Fibroblast of peridontal ligament (primary cell): ENCODE measurements around the gene DYNC2LI1.
"Not testable (repeated sequence)": the region's sequence is repeated elsewhere in the genome, so short reads cannot be mapped to it uniquely, and the experiment has no call there.

Experiments
- DNase-seq: peaks from one replicate; pipeline ENCODE4 v3.0.0-alpha.2; 2010; ENCODE audit errors: extremely low read depth

Gene DYNC2LI1

DNA sequence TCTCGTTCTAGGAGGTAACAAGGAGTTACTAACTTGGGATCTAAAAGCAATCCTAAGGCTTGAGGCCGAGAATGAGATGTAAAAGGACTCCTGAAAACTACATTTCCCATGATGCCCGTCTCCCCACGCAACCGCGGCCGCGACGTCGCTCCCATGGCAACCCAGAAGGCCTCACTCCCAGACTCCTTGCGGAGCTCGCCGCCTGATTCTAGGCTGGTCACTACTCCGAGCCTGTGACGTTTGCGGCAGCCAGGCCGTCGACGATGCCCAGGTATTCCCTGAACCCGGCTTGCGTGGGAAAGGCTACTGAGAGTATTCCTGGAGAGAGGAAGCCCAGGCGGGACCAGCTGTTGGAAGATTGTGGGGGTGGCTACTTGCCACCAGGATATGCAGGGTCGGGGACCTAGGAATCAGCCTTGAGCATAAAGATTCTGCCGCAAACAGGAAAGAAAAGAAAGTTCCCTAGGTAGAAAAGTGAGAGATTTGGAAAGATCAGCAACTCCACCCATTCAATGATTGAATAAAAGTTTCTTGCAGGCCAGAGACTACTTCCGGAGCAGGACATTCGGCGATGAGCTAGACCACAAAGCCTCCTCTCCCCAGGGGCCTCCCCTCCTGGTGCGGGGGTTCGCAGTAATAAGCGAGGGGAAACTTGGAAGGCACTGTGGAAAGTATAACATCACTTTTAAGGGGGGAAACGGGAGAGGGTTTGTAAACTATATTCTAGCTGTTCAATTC, at the start of gene DYNC2LI1:
Gene DYNC2LI1 (plus strand): TSS at position 164 of the 738 bp plus-strand sequence. CDS start 100 bp downstream, at position 264.
- peak; percentile 88 for DNase-seq

DNA sequence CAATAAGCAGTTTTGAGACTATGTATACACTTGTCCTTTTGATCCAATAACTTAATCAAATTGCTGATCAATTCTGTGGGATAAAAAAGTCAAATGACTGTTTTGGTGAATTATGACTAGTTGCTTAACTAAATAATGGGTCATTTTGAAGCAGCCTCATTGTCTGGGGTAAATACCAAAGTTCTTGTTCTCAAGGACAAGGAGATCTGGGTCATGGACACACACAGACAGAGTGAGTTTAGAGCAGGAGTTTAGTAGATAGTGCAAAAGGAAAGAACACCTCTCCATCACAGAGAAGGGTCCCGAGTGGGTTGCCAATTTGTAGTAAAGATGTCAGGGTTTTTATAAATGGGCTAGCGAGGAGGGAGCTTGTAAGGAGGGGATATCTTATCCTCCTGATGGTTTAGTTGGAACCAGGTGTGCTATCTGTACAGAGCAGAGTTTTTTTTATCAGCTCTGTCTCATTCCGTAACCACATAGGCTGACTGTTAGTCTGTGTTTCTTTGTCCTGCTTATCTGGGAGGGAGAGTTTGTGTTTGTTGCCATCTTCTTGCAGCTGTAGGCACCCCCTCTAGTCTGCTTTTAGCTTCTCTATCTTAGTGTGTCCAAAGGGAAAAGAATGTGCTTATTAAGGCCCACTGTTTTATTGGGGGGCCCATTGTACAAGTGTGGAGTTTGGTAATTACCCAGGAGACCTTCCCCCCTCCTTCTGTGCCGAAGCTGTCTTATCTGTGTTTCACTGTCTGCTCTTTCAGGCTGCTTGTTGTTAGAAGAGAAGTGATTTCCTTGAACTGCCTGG, 48.9 kb upstream of the DYNC2LI1 start:
- no peak for DNase-seq

DNA sequence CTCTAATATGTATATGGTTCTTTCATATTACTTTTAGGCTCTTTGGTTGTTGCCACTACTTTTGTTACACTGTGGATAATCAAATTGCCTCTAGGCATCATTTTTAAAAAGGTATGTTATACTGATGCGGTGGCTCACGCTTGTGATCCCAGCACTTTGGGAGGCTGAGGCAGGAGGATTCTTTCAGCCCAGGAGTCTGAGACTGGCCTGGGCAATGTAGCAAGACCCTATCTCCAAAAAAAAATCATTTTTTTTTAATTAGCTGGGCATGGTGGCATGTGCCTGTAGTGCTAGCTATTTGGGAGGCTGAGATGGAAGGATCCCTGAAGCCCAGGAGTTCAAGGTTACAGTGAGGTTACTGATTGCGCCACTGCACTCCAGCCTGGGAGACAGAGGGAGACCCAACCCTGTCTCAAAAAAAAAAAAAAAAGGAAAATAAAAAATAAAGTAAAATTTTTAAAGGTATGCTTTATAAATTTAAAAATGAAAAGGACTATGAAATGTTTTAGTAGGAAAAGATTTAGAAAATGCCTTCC, 48.1 kb upstream of the DYNC2LI1 start:
- no peak for DNase-seq

DNA sequence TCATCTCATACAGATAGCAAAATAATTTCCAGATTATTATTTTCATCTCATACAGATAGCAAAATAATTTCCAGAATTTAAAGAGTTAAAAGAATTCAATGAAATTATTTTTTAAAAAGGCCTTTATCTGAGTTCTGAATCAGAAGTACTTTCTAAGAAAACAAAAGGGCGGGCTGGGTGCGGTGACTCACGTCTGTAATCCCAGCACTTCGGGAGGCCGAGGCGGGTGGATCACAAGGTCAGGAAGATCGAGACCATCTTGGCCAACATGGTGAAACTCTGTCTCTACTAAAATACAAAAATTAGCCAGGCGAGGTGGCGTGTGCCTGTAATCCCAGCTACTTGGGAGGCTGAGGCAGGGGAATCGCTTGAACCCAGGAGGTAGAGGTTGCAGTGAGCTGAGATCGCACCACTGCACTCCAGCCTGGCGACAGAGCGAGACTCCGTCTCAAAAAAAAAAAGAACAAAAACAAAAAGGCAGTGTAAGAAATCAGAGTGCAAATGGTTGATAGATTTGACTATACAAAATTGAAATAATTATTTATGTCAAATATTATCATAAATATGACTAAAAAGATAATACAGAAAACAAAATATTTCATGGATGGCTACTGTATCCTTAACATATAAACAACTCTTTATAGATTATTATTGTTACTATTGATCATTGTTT, 46.7 kb upstream of the DYNC2LI1 start:
- not testable (repeated sequence) for DNase-seq

DNA sequence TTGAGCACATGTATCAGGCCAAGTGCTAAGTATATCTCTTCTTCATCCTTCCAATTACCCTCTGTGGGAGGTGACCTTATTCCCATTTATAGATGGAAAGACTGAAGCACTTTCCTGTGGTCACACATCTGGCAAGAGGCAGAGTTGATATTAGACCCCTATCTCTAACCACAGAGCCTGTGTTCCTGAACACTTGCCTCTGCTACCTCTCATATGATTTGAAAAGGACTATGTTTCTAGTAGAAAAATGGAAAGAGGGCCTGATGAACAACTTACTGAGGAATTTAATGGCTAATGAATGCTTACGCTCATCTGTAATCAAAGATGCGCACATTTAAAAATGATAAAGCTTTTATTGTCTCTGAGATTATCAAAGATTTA, 46.2 kb upstream of the DYNC2LI1 start:
- DNase-seq, result no peak

DNA sequence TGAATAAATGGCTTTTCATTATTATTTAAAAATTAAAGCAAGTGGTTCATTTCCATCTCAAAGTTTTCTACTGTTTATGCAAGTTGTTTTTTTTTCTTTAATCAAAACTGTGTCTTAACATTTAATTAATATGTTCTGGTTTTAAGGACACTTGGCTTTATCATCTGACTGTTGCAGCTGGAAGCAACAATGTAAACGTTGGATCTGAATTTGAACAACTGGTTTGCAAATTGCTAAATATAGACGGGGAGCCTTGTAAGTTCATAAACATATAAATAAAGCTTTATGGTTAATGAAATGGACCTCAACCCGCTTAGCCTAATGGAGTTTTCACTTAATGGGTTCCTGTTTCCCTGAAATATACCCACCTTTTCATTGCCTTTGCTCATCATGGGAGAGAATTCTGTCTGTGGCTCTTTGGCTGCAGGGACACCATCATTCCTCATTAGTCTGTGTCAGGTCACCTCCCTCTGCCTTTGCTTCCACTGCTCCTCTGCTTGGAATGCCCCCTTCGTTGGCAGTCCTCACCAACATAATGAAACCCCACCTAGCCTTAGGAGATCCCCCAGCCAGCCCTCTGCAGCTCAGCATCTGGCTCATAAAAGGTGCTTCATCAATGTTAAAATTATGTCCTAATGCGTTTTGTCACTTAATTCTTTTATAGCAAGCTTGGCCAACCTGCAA, 44.2 kb upstream of the DYNC2LI1 start:
- DNase-seq, result no peak

DNA sequence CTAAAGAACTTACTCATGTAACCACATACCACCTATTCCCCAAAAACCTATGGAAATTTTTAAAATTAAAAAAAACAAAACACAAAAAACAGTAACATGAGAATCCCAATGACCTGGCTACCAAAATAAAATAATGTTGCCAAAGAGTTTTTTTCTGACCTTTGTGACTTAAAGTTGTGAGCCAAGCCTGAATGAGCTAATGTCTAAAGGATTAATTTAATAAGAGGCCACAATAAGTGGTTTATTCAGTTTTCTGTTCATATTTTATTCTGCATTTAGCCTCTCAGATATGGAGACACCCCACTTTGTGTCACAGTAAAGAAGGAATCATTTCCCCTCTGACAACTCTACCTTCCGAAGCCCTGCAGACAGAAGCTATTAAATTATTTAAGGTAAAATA, 42.6 kb upstream of the DYNC2LI1 start:
- no peak for DNase-seq

DNA sequence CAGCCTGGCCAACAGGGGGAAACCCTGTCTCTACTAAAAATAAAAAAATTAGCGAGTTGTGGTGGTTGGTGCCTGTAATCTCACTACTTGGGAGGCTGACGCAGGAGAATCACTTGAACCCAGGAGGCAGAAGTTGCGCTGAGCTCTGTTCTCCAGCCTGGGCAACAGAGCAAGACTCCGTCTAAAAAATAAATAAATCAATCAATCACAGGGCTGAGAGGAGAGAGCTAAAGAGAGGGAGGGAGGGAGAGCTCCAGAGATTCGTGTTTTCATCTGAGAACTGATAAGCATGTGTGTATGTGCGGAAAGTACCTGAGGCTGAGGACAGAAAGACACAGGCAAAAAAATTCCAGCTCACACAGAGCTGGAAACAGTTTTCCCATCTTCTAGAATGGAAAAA, 37.2 kb upstream of the DYNC2LI1 start:
- DNase-seq, result no peak

DNA sequence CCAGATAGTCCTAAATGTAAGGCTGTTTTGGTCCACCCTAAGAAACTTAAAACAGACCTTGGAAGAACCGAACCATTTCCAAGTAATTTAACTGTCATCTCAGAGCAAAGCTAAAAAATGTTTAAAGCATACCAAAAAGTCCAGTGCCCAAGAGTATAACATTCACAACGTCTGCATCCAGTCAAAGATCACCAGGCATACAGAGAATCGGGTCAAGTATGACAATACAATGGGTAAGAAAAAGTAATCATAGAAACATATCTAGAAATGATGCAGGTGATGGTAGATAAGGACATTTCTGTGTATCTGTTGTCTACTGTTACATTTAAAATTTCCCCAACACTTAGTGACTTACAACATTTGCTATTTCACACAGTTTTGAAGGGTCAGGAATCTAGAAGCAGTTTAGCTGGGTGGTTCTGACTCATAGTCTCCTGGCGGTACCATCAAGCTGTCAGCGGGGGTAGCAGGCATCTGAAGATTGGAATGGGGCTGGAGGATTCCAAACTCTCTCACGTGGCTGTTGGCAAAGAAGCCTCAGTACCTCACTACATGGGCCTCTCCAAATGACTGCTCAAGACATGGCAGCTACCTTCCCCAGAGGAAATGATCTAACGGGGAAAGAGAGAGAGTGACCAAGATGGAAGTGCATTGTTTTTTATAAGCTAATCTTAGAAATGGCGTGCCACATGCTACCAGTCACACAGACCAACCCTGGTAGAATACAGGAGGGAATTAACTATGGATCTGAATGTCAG, 36.6 kb upstream of the DYNC2LI1 start:
- peak; percentile 53 for DNase-seq

DNA sequence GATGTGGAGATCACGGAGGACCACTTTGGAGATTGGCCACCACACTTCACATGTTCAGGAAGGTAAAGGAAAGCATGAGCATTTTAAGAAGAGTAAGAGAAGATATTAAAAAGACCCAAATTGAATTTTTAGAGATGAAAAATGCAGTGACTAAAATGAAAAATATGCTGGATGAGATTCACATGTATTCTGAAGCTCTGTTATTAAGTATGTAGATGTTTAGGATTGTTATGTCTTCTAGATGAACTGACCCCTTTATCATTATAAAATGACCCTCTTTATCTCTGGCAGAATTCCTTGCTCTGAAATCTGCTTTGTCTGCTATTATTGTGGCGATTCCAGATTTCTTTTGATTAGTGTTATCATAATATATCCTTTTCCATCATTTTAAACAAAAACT, 36.0 kb upstream of the DYNC2LI1 start:
- DNase-seq, result no peak

DNA sequence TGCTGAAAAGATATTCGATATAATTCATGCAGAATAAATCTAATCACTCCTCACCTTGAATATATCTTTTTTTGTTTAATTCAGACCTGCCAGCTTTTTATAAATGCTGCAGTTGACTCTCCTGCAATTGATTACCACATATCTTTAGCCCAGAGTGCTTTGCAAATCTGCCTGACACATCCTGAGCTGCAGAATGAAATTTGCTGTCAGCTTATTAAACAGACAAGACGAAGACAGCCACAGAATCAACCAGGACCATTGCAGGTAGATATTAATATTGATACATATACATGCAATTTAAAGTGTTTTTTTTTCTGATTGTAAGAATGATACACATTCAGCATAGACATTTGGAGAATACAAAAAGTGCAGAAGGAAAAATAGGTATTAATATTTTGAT, 35.6 kb upstream of the DYNC2LI1 start:
- no peak for DNase-seq

DNA sequence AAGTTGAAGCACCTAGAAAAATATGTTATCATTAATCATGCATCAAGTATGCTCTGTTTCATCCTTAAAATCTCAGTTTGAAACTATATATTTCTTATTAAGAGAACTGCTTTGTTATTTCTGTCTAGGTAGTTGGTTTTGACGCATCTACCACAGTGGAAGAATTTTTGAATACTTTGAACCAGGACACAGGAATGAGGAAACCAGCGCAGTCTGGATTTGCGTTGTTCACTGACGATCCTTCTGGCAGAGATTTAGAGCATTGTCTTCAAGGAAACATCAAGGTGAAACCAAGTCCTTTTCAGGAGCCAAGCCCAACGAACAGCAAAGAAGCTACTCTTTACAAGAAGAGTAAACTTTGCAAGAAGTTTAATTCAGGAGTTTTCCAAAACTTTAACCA, 30.1 kb upstream of the DYNC2LI1 start:
- no peak for DNase-seq

DNA sequence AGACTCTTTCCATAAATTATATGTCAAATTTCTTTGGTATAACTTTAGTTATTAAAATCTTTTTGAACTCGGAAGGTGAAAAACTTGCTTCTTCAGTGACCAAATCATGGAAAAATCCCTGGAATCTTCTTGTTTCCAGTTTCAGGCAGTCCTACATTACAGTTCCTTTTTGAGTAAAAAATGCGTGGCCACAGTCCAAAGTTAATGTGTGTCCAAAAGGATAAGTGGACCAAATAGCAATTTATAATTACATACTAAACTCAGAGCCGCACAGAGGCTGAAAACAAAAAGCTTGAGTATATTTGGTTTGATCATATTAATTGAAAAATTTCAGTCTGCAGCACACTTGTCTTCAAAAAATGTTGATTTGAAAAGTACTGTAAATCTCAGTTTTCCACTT, 28.4 kb upstream of the DYNC2LI1 start:
- peak; percentile 67 for DNase-seq

DNA sequence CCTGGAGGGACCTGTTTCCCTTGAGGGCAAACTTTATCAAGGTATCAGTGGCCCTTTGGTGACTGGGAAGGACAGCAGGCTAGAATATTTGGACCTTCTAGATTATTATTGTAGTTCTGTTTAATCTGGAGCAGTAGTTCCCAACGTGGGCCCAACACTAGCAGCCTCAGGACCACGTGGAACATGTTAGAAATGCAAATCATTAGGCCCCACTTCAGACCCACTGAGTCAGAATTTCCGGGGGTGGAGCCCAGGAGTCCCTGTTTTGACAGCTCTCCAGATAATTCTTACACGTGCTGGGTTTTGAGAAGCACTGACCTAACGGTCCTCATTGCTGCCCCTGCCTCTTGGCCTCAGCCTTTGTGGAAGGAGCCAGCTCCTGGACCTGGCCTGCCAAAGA, 25.5 kb upstream of the DYNC2LI1 start:
- no peak for DNase-seq

DNA sequence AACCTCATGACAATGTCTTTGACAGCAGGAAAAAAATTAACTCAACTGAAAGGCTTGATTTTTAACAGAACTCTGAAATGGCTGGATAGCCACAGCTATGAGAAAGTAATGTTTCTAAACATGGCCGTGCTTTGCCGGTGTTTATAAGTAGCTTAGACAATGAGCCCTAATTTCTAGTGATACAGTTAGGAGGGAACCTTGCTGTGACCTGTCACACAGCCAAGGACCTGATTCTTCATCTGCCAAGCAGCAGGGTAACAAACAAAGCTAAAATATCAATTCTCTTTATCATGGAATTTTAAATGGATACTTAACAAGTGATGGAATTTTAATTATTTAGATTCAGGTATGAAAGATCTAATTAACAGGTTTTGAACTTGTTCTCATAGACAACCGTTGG, 24.3 kb upstream of the DYNC2LI1 start:
- no peak for DNase-seq

DNA sequence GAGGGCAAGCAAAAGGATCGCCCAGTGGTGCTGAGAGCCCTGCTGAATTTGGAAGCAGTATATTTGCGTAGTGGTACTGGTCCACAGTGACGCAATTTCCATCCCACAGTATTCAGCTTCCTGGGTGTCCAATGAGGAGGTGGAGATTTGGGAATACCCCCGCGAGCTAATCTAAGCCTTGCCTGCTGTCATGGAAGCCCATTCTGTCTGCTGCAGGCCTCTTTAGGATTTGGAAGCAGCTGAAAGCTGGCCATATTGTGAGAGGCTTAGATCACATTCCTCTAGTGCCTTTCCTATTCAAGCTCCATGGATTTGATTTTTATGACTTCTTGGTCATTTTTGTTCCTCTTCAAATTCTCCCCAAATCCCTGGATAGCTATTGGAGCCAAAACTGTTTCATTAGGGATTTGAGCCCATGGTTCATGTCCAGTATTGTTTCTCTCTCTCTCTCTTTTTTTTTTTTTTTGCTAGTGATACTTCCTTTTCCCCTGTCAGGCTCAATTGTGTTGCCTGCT, 22.3 kb upstream of the DYNC2LI1 start:
- DNase-seq, result no peak

DNA sequence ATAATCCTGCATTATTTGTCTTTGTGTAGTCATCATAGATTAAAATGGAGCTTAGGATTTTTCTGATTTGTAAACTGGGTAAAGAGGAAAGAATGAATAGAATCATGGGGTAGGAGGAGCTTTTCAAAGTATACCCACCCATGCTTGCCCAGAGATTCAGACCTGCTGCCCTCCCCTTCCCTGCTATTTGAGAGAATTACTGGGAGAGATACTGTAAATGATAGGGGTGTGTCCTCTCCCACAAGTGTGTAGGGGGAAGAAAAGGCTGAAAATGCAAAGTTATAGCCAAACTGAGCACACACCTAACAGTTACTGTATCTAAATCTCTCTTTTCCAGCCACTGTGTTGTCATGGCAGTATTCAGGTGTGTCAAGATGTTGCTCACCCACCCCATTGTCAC, 21.5 kb upstream of the DYNC2LI1 start:
- no peak for DNase-seq

DNA sequence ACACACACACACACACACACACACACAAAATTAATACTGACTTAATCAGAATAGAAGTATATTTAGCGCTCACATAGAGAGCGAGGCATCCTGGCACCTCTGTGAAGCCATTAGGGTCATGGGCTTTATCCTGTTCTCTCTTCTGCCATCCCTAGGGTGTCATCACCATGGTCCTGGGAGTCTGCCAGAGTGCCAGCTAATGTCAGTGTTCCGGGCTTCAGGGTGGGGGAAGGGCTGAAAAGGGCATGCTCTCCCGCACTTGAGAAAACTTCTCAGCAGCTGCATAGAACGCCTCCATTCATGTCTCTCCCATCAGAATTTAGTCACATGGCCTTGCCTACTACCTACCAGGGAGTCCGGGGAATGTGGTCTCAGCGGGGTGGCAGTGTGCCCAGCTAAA, 19.7 kb upstream of the DYNC2LI1 start:
- DNase-seq, result no peak

DNA sequence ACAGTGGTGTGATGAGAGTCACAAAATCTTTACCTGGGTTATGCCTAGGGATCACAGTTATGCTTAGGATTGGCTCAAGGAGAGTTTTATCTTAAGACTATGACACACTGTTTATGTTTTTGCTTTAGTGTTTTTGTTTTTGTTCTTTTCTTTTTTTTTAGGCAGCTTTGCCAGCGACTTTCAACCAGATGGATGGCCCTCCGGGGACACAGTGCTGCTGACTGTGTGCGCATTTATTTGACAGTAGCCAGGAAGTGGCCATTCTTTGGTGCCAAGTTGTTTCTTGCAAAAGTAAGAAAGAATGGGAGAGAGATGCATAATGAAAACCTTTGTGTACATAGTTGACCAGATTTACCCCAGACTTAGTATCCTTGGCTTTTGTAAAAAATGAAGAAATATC, 15.1 kb upstream of the DYNC2LI1 start:
- no peak for DNase-seq

DNA sequence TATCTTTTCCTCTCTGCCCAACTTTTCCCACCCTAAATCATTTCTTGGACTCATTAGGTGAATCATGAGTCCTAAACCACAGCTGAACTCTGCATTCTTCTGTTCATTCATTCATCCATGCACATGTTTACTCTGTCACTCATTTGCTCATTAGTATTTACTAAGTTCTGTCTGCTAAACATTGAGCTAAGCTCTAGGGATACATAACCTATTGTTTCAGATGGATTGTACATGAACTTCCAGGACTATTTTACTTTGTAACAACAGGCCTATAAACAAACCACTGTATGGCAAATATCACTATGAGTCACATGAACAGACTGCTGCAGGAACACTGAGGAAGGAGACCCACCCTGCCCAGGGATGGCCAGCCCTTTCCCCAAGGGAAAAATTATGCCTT, 14.6 kb upstream of the DYNC2LI1 start:
- DNase-seq, result peak; percentile 60

DNA sequence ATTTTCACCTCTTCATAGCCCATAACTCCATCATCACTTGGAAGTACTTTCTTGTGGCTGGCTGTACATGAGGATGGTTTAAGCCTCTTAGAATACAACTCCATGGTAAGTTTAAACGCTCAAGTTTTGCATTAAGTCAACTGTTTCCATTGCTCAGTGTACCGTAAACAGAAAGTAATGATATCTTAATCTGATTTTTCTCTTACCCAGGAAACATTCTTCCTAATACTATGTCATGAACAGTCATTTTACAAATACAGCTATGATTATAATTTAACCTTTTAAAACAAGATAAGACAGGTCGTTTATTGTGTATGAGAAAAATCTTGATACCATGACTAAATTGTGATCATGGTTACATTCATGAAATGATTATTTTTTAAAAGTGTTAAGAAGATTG, 11.6 kb upstream of the DYNC2LI1 start:
- DNase-seq, result no peak
